Stimulated activated CD4-positive, alpha-beta T cell treated with anti-CD3 and anti-CD28 coated beads, TNF-alpha, amount 100 ng/mL, for 48 hours (primary cell): Measurements from ENCODE around the gene ZNF407.
A peak's percentile ranks its signal among the peaks of the same experiment; 100 is the strongest.

Experiments
- DNase-seq, 3 donors: peaks; one replicate each; pipeline ENCODE4 v3.0.0-alpha.2; 2020; ENCODE audit warnings: low read depth in 3 of 3

Gene ZNF407

GRCh38 chr18:74785632-74786031, 188.0 kb downstream of the ZNF407 start:
- no peak for DNase-seq

GRCh38 chr18:74788657-74789056, 191.0 kb downstream of the ZNF407 start:
- DNase-seq: no peak

GRCh38 chr18:74789078-74789477, 191.4 kb downstream of the ZNF407 start:
- no peak for DNase-seq

- DNase-seq: no peak
These were observed 192.8 kb downstream of the ZNF407 start for GRCh38 chr18:74790451-74790850.

- no peak for DNase-seq
These were observed 194.0 kb downstream of the ZNF407 start for GRCh38 chr18:74791501-74792194.

GRCh38 chr18:74793746-74794145, 196.1 kb downstream of the ZNF407 start:
- DNase-seq: no peak

GRCh38 chr18:74795751-74796150, 198.1 kb downstream of the ZNF407 start:
- no peak for DNase-seq

- no peak for DNase-seq
These were observed 198.5 kb downstream of the ZNF407 start for GRCh38 chr18:74796211-74796610.

- DNase-seq: no peak
These were observed 199.3 kb downstream of the ZNF407 start for GRCh38 chr18:74796841-74797576.

- no peak for DNase-seq
These were observed 200.0 kb downstream of the ZNF407 start for GRCh38 chr18:74797577-74798151.

- DNase-seq: no peak
These were observed 201.9 kb downstream of the ZNF407 start for GRCh38 chr18:74799542-74799941.

- no peak for DNase-seq
These were observed 202.4 kb downstream of the ZNF407 start for GRCh38 chr18:74800098-74800497.

- DNase-seq: no peak
These were observed 205.4 kb downstream of the ZNF407 start for GRCh38 chr18:74803117-74803516.

- DNase-seq: no peak
These were observed 206.1 kb downstream of the ZNF407 start for GRCh38 chr18:74803769-74804168.

GRCh38 chr18:74804677-74805076, 207.0 kb downstream of the ZNF407 start:
- no peak for DNase-seq

- no peak for DNase-seq
These were observed 208.4 kb downstream of the ZNF407 start for GRCh38 chr18:74806073-74806472.

- DNase-seq: no peak
These were observed 209.2 kb downstream of the ZNF407 start for GRCh38 chr18:74806700-74807416.

GRCh38 chr18:74817576-74817975, 219.9 kb downstream of the ZNF407 start:
- no peak for DNase-seq

GRCh38 chr18:74818516-74819175, 221.0 kb downstream of the ZNF407 start:
- DNase-seq: no peak

GRCh38 chr18:74819433-74820059, 221.9 kb downstream of the ZNF407 start:
- peak in 1 of 3 donors; percentile 7 for DNase-seq

- DNase-seq: no peak
These were observed 222.6 kb downstream of the ZNF407 start for GRCh38 chr18:74820160-74820780.
